HG03045 (cell line): ENCODE measurements around the gene RBM20.
"Not testable (repeated sequence)": the region's sequence is repeated elsewhere in the genome, so short reads cannot be mapped to it uniquely, and the experiment has no call there.

Source experiments
- ATAC-seq: cut with Tn5 transposase; IDR thresholded peaks from one replicate; pipeline ENCODE4 v1.9.1; 2021; ENCODE audit warnings: mild to moderate bottlenecking, moderate library complexity; ENCODE audit not compliant: unreplicated experiment

Gene RBM20

GRCh38 chr10:110700947-110701616 is 56.9 kb downstream of the RBM20 start:
- ATAC-seq, result no peak

GRCh38 chr10:110701617-110701971 is 57.5 kb downstream of the RBM20 start:
- no peak for ATAC-seq

- ATAC-seq, result no peak
These were observed 59.9 kb downstream of the RBM20 start for GRCh38 chr10:110704070-110704469.

GRCh38 chr10:110704906-110705476 is 60.9 kb downstream of the RBM20 start:
- ATAC-seq, result no peak

- ATAC-seq, result not testable (repeated sequence)
These were observed 61.5 kb downstream of the RBM20 start for GRCh38 chr10:110705596-110705995.

- no peak for ATAC-seq
These were observed 62.6 kb downstream of the RBM20 start for GRCh38 chr10:110706690-110707098.

GRCh38 chr10:110708776-110709443 is 64.8 kb downstream of the RBM20 start:
- ATAC-seq, result no peak

- no peak for ATAC-seq
These were observed 65.3 kb downstream of the RBM20 start for GRCh38 chr10:110709444-110709828.

GRCh38 chr10:110709964-110710587 is 65.9 kb downstream of the RBM20 start:
- no peak for ATAC-seq

GRCh38 chr10:110710621-110711020 is 66.5 kb downstream of the RBM20 start:
- ATAC-seq, result no peak

GRCh38 chr10:110711382-110711781 is 67.2 kb downstream of the RBM20 start:
- no peak for ATAC-seq

GRCh38 chr10:110714356-110714755 is 70.2 kb downstream of the RBM20 start:
- ATAC-seq, result no peak

- ATAC-seq, result peak; percentile 49
These were observed 73.8 kb downstream of the RBM20 start for GRCh38 chr10:110717781-110718589.

- no peak for ATAC-seq
These were observed 77.4 kb downstream of the RBM20 start for GRCh38 chr10:110721406-110722038.

GRCh38 chr10:110723224-110723891 is 79.2 kb downstream of the RBM20 start:
- no peak for ATAC-seq

GRCh38 chr10:110724116-110724921 is 80.2 kb downstream of the RBM20 start:
- peak; percentile 56 for ATAC-seq

- no peak for ATAC-seq
These were observed 80.8 kb downstream of the RBM20 start for GRCh38 chr10:110724937-110725336.

GRCh38 chr10:110725801-110726630 is 81.9 kb downstream of the RBM20 start:
- ATAC-seq, result no peak
